Left ventricle myocardium superior (tissue), 1 donor: ENCODE results near the gene PATE1. TPM values are rescaled to one million over a fixed set of nuclear protein-coding genes. Genes with fewer than 3 reads are reported as not detected.

ENCODE experiments used
- ATAC-seq: fragments of 200-7000 bp; cut with Tn5 transposase; one replicate; pipeline ENCODE4 v1.9.1; 2020; ENCODE audit warnings: mild to moderate bottlenecking, moderate library complexity
- DNase-seq: peaks from one replicate; pipeline ENCODE4 v3.0.0-alpha.2; 2020
- intact Hi-C: fragments of 100-400 bp; cut with micrococcal nuclease; formaldehyde crosslinking; loops from one replicate; pipeline ENCODE4 v1.11.0; 2022
- total RNA-seq: library from RNA; stranded (reverse); fragmentation: NEBNext Ultra II Directional; extraction: Animal tissue kit (Norgen Biotek cat#: 25700); gene quantifications from one replicate; pipeline ENCODE4 v1.2.1, GENCODE V29; 2021
- donor health status: DM: no; HTN: yes; CAD: no; lungs with severe emphysema.

The PATE1 gene
- total RNA-seq, 1 donor from 2014 or later = not detected

DNA sequence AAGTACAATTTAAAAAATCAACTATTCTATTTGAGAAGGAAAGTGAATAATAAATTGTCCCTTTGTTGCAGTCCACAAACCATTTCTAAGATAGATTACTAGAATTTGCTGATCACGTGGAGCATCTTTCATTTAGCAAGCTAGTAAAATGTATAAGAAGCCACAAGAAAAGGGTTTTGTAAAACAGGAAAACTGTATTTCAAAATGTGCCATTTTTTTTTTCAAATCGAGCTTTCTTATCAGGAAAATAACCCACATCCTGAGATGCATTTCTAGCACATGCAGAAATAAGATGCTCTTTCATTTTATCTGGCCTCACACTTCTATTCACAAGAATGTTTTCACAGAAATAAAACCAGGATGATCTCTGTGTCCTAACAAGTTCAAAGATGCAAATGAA, 38.6 kb downstream of the PATE1 start:
- no peak for DNase-seq
- intact Hi-C loops = no loop called here
- ATAC-seq = no peak

DNA sequence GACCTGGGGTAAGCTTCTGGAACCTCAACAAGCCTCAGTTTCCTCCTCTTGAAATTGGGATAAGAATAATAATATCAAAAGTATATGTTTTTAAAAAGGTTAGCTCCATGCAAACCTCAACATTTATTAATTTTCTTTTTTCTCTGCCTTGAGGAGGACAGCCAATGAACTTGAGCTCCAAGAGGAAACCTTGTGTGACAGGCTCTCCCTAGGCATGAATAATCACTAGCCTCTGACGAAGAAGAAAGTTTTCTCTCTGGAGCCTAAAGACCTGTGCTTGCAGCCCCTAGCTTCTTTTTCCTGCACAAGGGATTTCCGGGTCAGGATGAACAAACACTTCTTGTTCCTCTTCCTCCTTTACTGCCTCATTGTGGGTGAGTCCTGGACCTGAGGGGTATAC, 41.7 kb downstream of the PATE1 start, which contains the start of gene PATE3:
PATE3 (plus strand) TSS at position 301 of the 400 bp plus-strand sequence; CDS start at position 326, 25 bp downstream.
- ATAC-seq = no peak
- DNase-seq = no peak
- intact Hi-C loops = no loop called here

DNA sequence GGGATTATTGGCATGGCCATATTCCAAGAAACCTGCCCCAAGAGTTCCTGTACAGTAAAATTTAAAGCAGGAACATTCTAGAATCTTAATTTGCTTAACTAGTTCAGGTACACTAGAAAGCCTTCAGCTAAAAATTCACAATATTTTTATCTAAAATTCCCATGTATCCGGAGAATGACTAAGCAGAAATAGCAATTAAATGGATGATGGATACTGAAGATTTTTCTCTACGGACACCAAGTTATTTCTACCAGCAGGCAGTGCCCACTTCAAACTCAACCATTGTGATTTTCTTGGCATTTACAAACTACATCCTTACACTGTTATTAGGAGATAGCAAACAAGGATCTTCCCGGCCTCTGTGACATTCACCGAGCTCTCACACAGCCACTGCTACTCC, 44.7 kb downstream of the PATE1 start:
- ATAC-seq (no peak), DNase-seq (no peak)
- intact Hi-C loops = no loop called here

DNA sequence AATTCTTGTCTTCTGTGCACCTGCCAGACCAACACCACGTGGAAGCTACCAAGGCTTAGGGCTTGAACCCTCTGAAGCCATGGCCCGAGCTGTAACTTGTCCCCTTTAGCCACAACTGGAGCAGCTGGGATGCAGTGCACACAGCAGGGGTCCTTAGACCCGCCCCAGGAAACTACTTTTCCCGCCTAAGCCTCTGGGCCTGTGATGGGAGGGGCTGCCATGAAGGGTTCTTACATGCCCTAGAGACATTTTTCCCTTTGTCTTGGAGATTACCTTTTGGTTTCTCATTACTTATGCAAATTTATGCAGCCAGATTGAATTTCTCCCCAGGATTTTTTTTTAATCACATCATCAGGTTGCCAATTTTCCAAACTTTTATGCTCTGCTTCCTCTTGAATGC, 51.6 kb downstream of the PATE1 start:
- ATAC-seq (no peak), DNase-seq (no peak)
- intact Hi-C loops = no loop called here

Other genes with a start within 250 kb of the PATE1 start
- gene EI24, start 176.8 kb upstream of the PATE1 start, total RNA-seq = 63.0 TPM
- 58.6 TPM for gene STT3A, start 153.4 kb upstream of the PATE1 start, total RNA-seq
- 1.5 TPM for gene CHEK1, start 121.1 kb upstream of the PATE1 start, total RNA-seq
- not detected for gene ACRV1, start 65.4 kb upstream of the PATE1 start, total RNA-seq
- not detected for gene PATE2, start 32.5 kb downstream of the PATE1 start, total RNA-seq
- gene PATE3, start 41.8 kb downstream of the PATE1 start, total RNA-seq = not detected
- not detected for gene PATE4, start 87.0 kb downstream of the PATE1 start, total RNA-seq
- gene HYLS1, start 141.4 kb downstream of the PATE1 start, total RNA-seq = 5.2 TPM
- 7.1 TPM for gene PUS3, start 156.9 kb downstream of the PATE1 start, total RNA-seq
- not detected for gene DDX25, start 158.2 kb downstream of the PATE1 start, total RNA-seq
- not detected for gene VSIG10L2, start 199.8 kb downstream of the PATE1 start, total RNA-seq